Measurements from ENCODE around the gene CBARP.
A peak's percentile ranks its signal among the peaks of the same experiment; 100 is the strongest.

Gene CBARP

GRCh38 chr19:1264801-1265614 lies 27.2 kb upstream of the CBARP start:
- DNase-seq (ENCODE audit: low read depth), result no peak

DNA sequence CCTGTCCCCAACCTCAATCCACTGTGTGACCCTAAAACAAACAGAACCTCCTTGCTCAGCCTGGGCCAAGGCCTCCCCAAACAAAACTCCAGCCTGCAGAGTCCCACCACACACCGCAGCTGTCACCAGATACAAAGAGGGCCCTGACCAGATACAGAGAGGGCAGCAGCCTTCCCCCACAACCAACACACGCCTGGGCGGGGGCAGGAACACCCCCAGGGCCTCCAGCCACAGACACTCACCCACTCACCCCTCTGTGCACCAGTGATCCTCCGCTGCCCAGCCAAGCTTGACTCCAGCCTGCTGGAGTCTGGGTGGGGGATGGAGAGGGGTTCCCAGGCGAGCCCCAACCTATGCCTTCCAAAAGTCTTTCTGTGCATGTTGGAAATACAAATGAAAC lies 25.4 kb upstream of the CBARP start:
- no peak for DNase-seq (ENCODE audit: low read depth)

DNA sequence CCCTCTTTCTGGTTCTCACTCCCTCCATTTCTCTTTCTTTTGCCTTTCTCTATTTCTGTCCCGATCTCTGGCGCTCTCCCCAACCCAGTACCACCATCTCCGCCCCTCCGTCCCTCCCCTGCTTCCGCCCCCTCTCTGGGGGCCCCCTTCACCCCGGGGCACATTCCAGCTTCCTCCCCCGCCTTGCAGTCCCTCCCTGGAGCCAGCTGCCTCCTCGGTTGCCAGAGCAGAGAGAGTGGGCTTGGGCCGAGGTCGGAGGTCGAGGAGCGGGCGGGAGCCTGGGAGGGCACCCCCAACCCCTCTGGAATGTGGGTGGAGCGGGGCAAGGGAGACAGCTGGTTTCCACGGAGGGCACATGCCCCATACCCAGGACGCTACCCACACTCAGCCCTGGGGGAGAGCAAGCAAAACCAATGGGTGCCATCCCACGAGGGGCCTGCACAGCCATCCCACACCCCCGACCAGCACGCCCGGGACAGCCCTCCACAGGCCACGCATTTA lies 24.9 kb upstream of the CBARP start:
- no peak for DNase-seq (ENCODE audit: low read depth)

DNA sequence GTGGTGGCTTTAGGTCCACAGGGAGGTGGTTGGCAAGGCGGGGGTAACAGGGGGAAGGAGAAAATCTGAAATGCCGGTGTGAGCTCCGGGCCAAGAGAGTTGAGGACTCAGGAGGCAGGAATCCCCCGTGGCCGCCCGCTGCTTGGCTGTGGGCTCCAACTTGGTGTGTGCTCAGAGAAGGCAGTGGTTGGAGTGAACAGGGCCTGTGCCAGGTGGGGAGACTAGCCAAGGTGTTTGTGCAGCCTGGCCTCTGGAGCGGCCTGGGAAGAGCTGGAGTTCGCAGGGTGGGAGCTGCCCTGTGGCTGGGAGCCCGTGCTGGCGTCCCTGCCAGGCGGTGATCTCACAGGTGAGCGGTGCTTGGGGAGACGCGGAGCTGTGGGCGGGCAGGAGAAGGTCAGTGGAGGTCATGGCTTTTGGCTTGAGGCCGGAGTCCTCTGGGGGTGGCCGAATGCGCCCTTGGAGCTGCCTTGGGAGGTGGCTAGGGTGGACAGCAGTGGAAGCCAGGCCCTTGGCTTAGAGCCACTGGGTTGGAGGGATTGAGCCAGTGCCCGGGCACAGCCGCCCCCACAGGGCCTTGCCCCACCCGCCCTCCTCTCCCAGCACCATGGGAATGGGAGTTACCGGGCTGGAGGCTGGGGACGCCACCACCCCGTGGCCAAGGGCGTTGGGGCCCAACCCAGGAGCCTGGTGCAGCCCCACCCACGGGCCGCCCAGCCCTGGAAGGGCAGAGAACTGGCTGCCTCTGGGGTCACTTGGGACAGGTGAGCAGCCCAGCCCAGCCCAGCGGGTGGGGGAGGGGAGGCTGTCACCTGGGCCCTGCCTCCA lies 24.2 kb upstream of the CBARP start:
- no peak for DNase-seq (ENCODE audit: low read depth)

DNA sequence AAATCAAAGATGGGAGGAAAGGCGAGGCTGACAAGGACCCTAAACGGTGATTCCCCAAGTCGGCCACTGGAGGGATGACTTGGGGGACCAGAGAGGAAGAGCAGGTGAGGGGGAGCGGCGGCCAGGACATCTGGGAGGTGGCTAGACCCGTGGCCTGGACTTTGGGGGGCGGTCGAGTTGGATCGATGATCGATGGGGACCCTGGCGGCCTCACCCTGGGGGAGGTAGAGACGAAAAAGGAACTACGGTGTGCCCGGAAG lies 23.7 kb upstream of the CBARP start:
- no peak for DNase-seq (ENCODE audit: low read depth)

GRCh38 chr19:1260749-1261537 lies 23.1 kb upstream of the CBARP start:
- DNase-seq (ENCODE audit: low read depth), result peak; percentile 99

DNA sequence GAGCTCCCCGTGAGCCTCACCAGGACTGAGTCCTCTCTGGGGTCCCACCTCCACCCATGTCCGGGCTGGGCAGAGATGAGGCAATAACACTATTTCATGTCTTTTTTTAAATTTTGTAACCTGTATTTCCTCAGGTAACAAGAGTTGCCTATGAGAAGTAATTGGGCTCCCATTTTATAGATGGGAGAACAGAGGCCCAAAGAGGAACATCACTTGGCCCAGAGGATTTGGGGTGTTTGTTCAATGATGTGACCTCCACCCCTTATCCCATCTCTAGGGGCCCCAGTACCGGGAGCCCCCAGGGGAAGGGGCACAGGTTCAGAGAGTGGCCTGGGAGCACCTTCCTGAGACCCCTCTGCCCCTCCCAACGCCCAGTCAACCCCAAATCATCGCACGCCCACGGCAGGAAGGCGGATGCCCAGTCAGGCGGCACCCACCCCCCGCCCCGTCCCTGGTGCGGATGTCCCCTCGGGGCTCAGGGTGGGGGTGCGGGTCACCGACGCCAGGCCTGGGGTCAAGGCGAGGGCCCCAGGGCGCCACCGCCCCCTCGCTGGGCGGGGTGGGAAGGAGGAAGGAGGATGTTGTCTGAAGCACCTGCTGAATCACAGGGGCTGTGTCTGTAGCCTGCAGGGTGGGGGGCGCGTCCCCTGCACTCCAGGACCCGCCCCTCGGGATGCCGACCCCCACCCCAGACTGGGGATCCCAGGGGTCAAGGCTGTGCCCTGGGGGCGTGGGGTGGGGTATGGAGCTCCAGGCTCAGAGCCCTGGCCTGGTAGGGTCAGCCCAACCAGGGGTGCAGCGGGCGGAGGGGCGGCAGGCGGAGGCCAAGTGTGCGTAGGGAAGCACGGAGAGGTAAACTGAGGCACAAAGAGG lies 22.3 kb upstream of the CBARP start:
- no peak for DNase-seq (ENCODE audit: low read depth)

GRCh38 chr19:1259206-1259875 lies 21.5 kb upstream of the CBARP start:
- peak; percentile 68 for DNase-seq (ENCODE audit: low read depth)

- DNase-seq (ENCODE audit: low read depth), result no peak
Measured at GRCh38 chr19:1258707-1259205, 21.0 kb upstream of the CBARP start.

DNA sequence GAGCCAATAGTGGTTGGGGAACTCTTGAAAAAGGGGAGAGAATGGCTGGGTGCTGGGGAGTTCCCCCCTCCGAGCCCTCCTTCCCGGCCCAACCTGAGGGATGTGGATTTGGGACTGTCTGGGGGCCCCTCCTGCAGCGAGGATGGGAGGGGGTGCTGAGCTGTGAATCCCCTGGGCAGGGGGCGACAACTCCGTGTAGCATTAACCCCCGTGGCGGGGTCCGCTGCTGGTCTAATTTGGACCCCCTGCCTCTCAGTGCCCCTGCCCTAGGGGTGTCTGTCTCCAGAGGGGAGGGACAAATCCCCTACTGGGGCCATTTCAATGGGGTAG lies 20.3 kb upstream of the CBARP start:
- DNase-seq (ENCODE audit: low read depth), result no peak

DNA sequence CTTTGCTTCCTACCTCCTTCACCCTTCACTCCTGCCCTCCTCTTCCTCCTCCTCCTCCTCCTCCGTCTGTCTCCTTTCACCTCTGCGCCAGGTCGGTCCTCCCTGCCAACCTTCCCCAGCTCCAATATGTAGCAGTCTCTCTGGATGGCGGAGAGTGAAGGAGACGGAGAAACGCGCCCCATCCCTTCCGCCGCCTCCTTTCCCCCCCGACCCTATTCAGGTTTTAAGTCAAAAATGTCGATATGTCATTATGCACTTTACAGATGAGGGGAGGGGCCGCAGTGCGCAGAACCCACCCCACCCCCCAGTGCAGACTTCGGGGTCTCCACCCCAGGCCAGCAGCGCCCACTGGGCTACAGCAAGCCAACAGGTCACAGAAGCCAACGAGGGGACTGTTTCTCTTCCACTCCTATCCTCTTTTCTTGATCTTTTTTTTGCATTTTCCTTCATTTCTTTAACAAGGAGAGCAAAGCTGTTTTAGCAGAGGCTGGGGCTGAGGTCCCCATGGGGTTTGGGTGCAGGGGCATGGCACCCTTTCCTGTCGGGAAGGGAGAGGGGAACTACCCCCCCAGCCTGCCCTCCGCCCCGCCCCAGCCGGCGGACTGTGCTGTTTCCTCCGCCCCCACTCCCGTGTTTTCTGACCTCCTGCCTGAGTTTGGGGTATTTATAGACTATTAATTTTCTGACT lies 19.8 kb upstream of the CBARP start:
- DNase-seq (ENCODE audit: low read depth), result no peak

- DNase-seq (ENCODE audit: low read depth), result no peak
Measured at GRCh38 chr19:1256646-1257474, 19.1 kb upstream of the CBARP start.

DNA sequence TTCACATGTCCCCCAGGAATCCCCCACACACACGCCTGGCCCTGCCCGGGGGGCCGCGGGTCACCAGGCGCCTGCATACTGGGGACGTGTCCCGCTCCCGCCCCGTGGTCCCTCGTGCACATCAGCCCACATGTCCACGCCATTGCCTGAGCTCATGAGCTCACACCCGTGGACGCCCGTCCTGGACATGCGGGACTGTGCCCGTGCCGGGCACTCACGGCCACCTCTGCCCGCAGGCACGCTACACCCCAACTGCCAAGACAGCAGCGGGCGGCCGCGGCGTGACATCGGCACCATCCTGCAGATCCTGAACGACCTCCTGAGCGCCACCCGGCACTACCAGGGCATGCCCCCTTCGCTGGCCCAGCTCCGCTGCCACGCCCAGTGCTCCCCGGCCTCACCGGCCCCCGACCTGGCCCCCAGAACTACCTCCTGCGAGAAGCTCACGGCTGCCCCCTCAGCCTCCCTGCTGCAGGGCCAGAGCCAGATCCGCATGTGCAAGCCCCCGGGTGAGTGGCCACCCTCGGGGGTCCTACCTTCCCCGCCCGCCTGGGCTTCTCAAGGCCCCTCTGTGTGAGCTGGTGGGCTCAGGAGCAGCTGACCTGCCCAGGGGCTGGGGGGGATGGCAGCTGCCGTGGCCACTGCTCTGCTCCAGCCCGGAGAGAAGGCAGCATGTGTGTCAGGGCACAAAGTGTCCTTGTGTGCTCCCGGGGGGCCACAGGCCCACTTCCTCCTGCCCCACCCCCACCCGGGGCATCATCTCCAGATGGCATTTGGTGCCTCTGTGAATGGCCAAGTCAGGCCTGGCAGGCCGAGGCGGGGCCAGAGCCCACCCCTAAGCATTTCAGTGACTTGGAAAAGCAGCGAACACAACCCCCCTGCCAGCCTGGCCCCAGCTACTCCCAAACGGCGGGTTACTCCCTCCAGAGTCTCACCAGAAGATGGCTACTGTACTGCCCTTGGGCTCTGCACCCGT lies 17.7 kb upstream of the CBARP start:
- no peak for DNase-seq (ENCODE audit: low read depth)

DNA sequence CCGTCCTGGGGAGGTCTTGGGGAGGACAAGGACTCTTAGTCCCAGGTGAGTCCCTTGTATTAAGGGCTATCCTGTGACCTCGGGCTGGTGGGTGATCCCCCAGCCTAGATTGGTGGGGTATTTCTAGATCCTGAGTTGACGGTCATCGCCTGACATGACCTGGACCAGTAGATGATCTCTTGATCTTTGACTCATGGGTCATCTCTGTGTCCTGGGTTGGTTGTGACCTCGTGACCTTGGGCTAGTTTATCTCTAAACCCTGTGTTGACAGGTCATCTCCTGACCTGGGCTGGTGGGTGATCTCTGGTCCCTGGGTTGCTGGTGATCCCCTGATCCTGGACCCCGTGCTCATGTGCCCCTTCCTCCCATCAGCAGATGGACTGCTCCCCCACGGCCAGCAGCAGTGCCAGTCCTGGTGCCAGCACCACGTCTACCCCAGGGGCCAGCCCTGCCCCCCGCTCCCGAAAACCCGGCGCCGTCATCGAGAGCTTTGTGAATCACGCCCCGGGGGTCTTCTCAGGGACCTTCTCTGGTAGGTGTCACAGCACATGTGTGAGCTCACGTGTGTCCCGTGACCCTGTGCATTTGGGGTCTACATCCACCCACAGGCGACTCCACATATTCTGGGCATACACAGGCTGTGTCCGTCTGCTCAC lies 16.9 kb upstream of the CBARP start:
- no peak for DNase-seq (ENCODE audit: low read depth)

DNA sequence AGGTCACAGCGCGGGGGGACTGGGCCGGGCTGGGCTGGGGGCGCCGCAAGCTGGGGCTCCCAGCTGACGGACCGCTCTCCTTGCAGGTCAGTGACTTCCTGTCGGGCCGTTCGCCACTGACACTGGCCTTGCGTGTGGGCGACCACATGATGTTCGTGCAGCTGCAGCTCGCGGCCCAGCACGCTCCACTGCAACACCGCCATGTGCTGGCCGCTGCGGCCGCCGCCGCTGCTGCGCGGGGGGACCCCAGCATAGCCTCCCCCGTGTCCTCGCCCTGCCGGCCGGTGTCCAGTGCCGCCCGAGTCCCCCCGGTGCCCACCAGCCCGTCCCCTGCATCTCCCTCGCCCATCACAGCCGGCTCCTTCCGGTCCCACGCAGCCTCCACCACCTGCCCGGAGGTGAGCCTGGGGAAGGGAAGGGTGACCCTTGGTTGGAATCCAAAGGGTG lies 16.3 kb upstream of the CBARP start:
- DNase-seq (ENCODE audit: low read depth), result no peak

DNA sequence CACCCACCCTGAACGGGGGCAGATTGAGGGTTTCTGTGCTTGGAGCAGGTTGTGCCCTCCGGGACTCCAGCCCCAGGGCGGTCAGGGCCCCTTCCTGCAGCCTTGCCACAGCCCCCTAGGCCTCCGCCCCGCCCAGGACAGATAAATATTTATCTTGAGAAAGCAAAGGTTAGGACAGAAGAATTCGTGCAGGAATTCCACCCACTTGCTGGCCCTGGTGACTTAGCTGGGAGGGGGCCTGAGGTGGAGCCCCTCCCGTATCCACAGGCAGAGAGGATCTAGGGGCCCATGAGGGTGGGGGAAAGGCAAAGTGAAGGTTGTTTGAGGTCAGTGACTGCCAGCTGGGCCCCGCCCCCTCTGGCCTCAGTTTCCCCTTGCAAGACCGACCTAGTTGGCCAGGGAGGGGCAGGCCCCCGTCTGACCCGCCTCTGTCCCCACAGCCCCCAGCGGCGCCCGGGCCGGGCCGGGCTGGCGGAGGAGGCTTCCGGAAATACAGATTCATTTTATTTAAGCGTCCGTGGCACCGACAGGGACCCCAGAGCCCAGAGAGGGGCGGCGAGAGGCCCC lies 15.8 kb upstream of the CBARP start:
- no peak for DNase-seq (ENCODE audit: low read depth)

GRCh38 chr19:1252821-1253513 lies 15.2 kb upstream of the CBARP start:
- peak; percentile 69 for DNase-seq (ENCODE audit: low read depth)

All from activated T-cell treated with anti-CD3 and anti-CD28 coated beads for 48 hours (primary cell).